ENCODE measurements around the gene TAS1R3.

TAS1R3 gene

GRCh38 chr1:1371746-1372711, 40.9 kb downstream of the TAS1R3 start:
- DNase-seq: peak; percentile 8

- no peak for DNase-seq
Observed at GRCh38 chr1:1373051-1373814, 42.2 kb downstream of the TAS1R3 start.

GRCh38 chr1:1373815-1374588, 42.9 kb downstream of the TAS1R3 start:
- no peak for DNase-seq

GRCh38 chr1:1374589-1374928, 43.5 kb downstream of the TAS1R3 start:
- no peak for DNase-seq

GRCh38 chr1:1374929-1375662, 44.0 kb downstream of the TAS1R3 start, which contains the start of gene AURKAIP1:
TSS of gene AURKAIP1 (minus strand) at chr1:1375207. CDS start at chr1:1374756, 451 bp downstream.
- peak; percentile 98 for DNase-seq

GRCh38 chr1:1376551-1377226, 45.6 kb downstream of the TAS1R3 start:
- DNase-seq: no peak

GRCh38 chr1:1377540-1378205, 46.6 kb downstream of the TAS1R3 start:
- DNase-seq: no peak

GRCh38 chr1:1380860-1381259, 49.8 kb downstream of the TAS1R3 start:
- DNase-seq: no peak

GRCh38 chr1:1381294-1381693, 50.2 kb downstream of the TAS1R3 start:
- no peak for DNase-seq
